ENCODE data around the gene DYSF.

DNA sequence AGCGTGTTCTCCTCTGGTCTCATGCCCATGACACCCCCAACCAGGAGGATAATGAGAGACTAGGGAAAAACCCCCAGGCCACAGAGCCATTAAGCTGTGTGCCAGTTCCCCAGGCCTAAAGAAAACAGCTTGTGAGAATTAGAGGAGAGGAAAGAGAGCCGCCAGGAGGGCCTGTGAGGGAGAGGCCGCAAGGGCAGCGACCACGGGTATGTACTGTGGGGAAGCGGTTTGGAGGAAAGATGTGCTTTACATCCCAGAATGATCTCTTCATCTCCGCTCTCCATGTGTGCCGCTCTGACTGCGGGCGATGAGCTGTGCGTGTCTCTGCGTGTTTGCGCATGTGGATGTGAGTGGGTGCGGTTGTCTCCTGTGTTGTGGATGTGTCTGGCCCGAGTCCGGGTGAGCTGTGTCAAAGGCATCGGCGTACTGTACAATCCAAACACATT lies 82.9 kb downstream of the DYSF start:
- TF ChIP-seq, protein P1, sequence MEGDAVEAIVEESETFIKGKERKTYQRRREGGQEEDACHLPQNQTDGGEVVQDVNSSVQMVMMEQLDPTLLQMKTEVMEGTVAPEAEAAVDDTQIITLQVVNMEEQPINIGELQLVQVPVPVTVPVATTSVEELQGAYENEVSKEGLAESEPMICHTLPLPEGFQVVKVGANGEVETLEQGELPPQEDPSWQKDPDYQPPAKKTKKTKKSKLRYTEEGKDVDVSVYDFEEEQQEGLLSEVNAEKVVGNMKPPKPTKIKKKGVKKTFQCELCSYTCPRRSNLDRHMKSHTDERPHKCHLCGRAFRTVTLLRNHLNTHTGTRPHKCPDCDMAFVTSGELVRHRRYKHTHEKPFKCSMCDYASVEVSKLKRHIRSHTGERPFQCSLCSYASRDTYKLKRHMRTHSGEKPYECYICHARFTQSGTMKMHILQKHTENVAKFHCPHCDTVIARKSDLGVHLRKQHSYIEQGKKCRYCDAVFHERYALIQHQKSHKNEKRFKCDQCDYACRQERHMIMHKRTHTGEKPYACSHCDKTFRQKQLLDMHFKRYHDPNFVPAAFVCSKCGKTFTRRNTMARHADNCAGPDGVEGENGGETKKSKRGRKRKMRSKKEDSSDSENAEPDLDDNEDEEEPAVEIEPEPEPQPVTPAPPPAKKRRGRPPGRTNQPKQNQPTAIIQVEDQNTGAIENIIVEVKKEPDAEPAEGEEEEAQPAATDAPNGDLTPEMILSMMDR (IDR thresholded peaks at IDR 0.05): no peak
- TF ChIP-seq POLR2A (IDR thresholded peaks at IDR 0.05): no peak
